HEK293T (cell line): Measurements from ENCODE around the gene CRYZL1.

Experiments
- FOXA1 ChIP-seq: fragments of 450-650 bp; IDR thresholded peaks from 2 replicates; pipeline ENCODE4 v1.6.1; 2016; ENCODE audit warnings: mild to moderate bottlenecking
- TARDBP ChIP-seq: fragments of 450-650 bp; IDR thresholded peaks from 2 replicates; pipeline ENCODE4 v1.6.1; 2016

DNA sequence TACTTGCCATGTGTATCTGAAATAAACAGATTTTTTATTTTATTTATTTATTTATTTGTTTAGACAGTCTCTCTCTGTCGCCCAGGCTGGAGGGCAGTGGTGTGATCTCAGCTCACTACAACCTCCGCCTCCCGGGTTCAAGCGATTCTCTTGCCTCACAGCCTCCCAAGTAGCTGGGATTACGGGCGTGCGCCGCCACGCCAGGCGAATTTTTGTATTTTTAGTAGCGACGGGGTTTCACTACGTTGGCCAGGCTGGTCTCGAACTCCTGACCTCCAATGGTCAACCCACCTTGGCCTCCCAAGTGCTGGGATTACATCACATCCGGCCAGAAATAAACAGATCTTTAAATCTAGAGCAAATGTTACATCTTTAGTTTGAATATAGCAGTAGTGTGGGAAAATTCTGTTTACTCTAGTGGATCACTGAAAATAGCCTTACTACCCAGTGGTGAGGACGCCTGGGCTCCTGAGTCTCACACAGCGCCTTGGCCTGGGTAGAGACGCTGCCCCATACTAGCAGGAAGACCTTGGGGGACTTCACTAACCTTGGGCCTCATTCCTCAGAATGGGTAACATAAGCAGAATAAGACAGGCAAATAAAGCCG is 100.3 kb downstream of the CRYZL1 start:
- TF ChIP-seq TARDBP (no peak), FOXA1 (no peak)
